Smooth muscle cell of bladder (primary cell): ENCODE results near the gene CRYL1. TPM values are rescaled to one million over a fixed set of nuclear protein-coding genes. Genes with fewer than 3 reads are reported as not detected.

Source experiments
- total RNA-seq: library from RNA; depleted of rRNA; stranded (reverse); fragments of >200 nt; gene quantifications from 2 replicates; pipeline ENCODE4 v1.2.3, GENCODE V29; 2014

The CRYL1 gene
- total RNA-seq: 22.2 TPM in 2 replicates

GRCh38 chr13:20525601-20526544 lies at the start of gene CRYL1:
Gene CRYL1, minus strand, starts transcription at chr13:20525857. Its CDS starts 63 bp downstream, at chr13:20525794.

GRCh38 chr13:20566898-20567874 lies 41.5 kb upstream of the CRYL1 start, which contains the start of gene IFT88:
Gene IFT88, plus strand, starts transcription at chr13:20567157. Its CDS starts 7,229 bp downstream, at chr13:20574386.

Other genes with a start within 250 kb of the CRYL1 start
- 13.8 and 15.2 TPM in 2 replicates for gene IFT88, start 41.3 kb upstream of the CRYL1 start, total RNA-seq
- gene IL17D, start 177.8 kb upstream of the CRYL1 start, total RNA-seq: 1.3 and 2.6 TPM in 2 replicates
- 7.7 and 8.1 TPM in 2 replicates for gene EEF1AKMT1, start 248.1 kb upstream of the CRYL1 start, total RNA-seq